Measurements from ENCODE around the gene RNF224.

The RNF224 gene

GRCh38 chr9:137227054-137227852 is at the start of gene RNF224:
TSS of gene RNF224 (plus strand) at chr9:137227502. CDS start at chr9:137228336, 834 bp downstream.
- H3K4me3 Mint-ChIP-seq: no peak within 1 kb of the TSS
- no peaks in the 10 kb centered on the region for H3K9me3 Mint-ChIP-seq
- H3K27me3 Mint-ChIP-seq: peaks cover 9% of the 10 kb centered on the region
- peaks cover 6% of the 10 kb centered on the region for H3K4me1 Mint-ChIP-seq
- no peak within 1 kb of the TSS for H3K27ac Mint-ChIP-seq (ENCODE audit: low read depth)
- DNase-seq (ENCODE audit: low spot score in 2 of 2) (peak; percentile 71 to 76), ATAC-seq (replicated peaks; ENCODE audit: extremely low read depth, poor library complexity, severe bottlenecking) (peak; percentile 41)
- peaks cover 6% of the 10 kb centered on the region for H3K36me3 Mint-ChIP-seq (ENCODE audit: insufficient read depth)

DNA sequence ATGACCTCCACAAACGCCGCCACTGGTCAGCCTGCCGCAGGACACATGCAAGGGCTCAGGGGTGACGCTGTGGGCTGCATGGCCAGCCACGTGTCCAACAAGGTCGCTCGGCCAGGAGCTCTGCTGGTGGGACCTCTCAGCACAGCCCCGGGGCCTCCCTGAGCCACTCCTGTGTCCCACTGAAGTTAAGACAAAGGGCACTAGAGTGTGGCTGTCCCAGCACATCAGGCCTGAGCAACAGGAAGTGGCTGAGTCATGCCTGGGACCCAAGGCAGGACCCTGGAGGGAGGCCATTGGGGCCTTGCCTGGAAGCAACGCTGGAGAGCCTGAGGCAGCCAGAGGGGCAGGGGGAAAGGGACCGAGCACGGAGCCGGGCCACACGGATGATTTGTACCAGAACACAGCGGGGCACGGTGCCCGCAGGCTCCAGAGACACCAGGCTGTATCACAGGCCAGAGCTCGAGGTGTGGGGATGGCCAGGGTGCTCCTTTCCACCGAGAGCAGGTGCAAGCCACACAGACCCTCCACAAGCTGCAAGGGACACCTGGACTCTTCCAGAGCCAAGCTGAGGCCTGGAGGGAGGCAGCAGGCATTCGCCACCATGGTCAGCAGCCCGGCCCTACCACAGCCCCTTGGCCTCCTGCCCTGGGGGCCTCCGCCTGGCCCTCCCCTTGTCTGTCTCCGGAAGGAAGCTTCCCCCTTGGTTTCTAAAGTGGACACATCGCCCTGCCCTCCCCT is 48.9 kb upstream of the RNF224 start:
- Mint-ChIP-seq H3K4me1 (peaks cover 7% of the 10 kb centered on the region), H3K27me3 (no peaks in the 10 kb centered on the region), H3K27ac (ENCODE audit: low read depth) (no peak overlapping the region), H3K4me3 (no peak overlapping the region), H3K9me3 (no peaks in the 10 kb centered on the region), H3K36me3 (ENCODE audit: insufficient read depth) (peaks cover 26% of the 10 kb centered on the region)
- DNase-seq (ENCODE audit: low spot score in 2 of 2): no peak
- ATAC-seq (replicated peaks; ENCODE audit: extremely low read depth, poor library complexity, severe bottlenecking): no peak

- ATAC-seq (replicated peaks; ENCODE audit: extremely low read depth, poor library complexity, severe bottlenecking): no peak
- H3K36me3 Mint-ChIP-seq (ENCODE audit: insufficient read depth): peaks cover 27% of the 10 kb centered on the region
- peaks cover 10% of the 10 kb centered on the region for H3K4me1 Mint-ChIP-seq
- no peaks in the 10 kb centered on the region for H3K9me3 Mint-ChIP-seq
- H3K4me3 Mint-ChIP-seq: peak overlapping the region; percentile 34
- DNase-seq (ENCODE audit: low spot score in 2 of 2): no peak
- peak overlapping the region; percentile 46 for H3K27ac Mint-ChIP-seq (ENCODE audit: low read depth)
- H3K27me3 Mint-ChIP-seq: no peaks in the 10 kb centered on the region
Observed at GRCh38 chr9:137178939-137179630, 48.2 kb upstream of the RNF224 start.

- no peaks in the 10 kb centered on the region for H3K27me3 Mint-ChIP-seq
- peak overlapping the region; percentile 34 for H3K4me3 Mint-ChIP-seq
- H3K27ac Mint-ChIP-seq (ENCODE audit: low read depth): peak overlapping the region; percentile 46
- no peaks in the 10 kb centered on the region for H3K9me3 Mint-ChIP-seq
- H3K36me3 Mint-ChIP-seq (ENCODE audit: insufficient read depth): peaks cover 27% of the 10 kb centered on the region
- ATAC-seq (replicated peaks; ENCODE audit: extremely low read depth, poor library complexity, severe bottlenecking): no peak
- H3K4me1 Mint-ChIP-seq: peaks cover 16% of the 10 kb centered on the region
- no peak for DNase-seq (ENCODE audit: low spot score in 2 of 2)
Observed at GRCh38 chr9:137179761-137180160, 47.5 kb upstream of the RNF224 start.

DNA sequence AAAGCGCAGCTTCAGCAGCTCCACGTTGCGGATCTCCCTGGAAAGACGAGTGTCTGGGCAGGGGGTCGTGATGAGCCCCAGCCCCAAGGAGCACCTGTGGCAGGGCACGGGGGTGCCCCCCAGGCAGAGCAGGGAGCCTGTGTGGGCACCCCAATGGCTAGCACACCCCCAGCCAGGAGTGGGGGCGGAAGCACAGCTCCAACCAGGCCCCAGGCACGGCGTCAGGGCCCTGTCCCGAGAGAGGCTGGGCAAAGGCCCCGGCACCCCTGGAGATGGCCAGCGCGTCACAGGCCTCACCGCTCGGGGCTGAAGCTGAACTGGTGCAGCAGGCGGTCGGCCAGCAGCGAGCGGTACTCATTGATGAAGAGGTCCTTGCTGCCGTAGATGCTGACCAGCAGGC is 46.8 kb upstream of the RNF224 start:
- peaks cover 27% of the 10 kb centered on the region for H3K36me3 Mint-ChIP-seq (ENCODE audit: insufficient read depth)
- H3K9me3 Mint-ChIP-seq: no peaks in the 10 kb centered on the region
- H3K4me3 Mint-ChIP-seq: no peak overlapping the region
- DNase-seq (ENCODE audit: low spot score in 2 of 2): no peak
- peaks cover 16% of the 10 kb centered on the region for H3K4me1 Mint-ChIP-seq
- no peaks in the 10 kb centered on the region for H3K27me3 Mint-ChIP-seq
- H3K27ac Mint-ChIP-seq (ENCODE audit: low read depth): no peak overlapping the region
- no peak for ATAC-seq (replicated peaks; ENCODE audit: extremely low read depth, poor library complexity, severe bottlenecking)

DNA sequence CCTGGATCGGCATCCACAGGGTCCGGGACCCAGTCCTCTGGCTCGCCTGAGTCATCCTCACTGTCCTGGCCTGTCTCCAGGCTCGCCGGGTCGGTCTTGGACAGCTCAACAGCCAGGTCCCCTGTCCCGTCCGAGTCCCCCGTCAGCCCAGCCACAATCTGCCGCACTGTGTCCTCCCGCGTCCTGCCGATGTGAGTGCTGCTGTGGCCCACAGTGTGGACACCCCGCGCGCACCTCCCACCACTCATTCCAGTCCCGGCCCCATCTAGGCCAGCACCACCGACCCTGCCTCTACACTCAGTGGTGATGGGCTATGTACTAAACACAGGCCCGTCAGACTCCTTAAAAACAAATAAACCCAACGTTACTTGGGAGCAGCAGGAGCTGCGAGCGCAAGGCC is 45.6 kb upstream of the RNF224 start:
- peaks cover 10% of the 10 kb centered on the region for H3K4me1 Mint-ChIP-seq
- DNase-seq (ENCODE audit: low spot score in 2 of 2) (no peak), ATAC-seq (replicated peaks; ENCODE audit: extremely low read depth, poor library complexity, severe bottlenecking) (no peak)
- H3K36me3 Mint-ChIP-seq (ENCODE audit: insufficient read depth): peaks cover 25% of the 10 kb centered on the region
- H3K4me3 Mint-ChIP-seq: no peak overlapping the region
- H3K9me3 Mint-ChIP-seq: no peaks in the 10 kb centered on the region
- peak overlapping the region; percentile 38 for H3K27ac Mint-ChIP-seq (ENCODE audit: low read depth)
- no peaks in the 10 kb centered on the region for H3K27me3 Mint-ChIP-seq

DNA sequence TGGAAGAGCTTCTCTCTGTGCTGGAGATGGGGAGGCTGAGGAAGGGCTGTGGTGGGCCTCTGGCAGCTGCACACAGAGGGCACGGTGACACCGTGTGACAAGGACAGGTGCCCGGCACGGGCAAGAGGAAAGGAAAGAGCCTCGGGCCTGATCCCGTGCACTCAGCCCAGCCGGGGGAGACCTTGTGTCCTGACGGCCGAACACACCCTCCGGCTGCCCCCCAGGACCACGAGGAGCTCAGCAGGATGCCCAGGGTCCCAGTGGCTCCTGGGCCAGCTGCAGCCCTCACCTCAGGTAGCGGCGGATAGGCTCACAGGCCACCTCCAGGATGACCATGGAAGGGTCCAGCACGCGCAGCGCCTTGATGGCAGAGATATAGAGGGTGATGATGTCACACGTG is 44.5 kb upstream of the RNF224 start:
- peaks cover 22% of the 10 kb centered on the region for H3K36me3 Mint-ChIP-seq (ENCODE audit: insufficient read depth)
- H3K4me1 Mint-ChIP-seq: peaks cover 18% of the 10 kb centered on the region
- H3K27me3 Mint-ChIP-seq: no peaks in the 10 kb centered on the region
- DNase-seq (ENCODE audit: low spot score in 2 of 2) (no peak), ATAC-seq (replicated peaks; ENCODE audit: extremely low read depth, poor library complexity, severe bottlenecking) (no peak)
- H3K27ac Mint-ChIP-seq (ENCODE audit: low read depth): no peak overlapping the region
- no peaks in the 10 kb centered on the region for H3K9me3 Mint-ChIP-seq
- H3K4me3 Mint-ChIP-seq: no peak overlapping the region

GRCh38 chr9:137183980-137184595 is 43.2 kb upstream of the RNF224 start:
- DNase-seq (ENCODE audit: low spot score in 2 of 2): no peak
- ATAC-seq (replicated peaks; ENCODE audit: extremely low read depth, poor library complexity, severe bottlenecking): no peak
- Mint-ChIP-seq H3K27me3 (no peaks in the 10 kb centered on the region), H3K4me3 (peak overlapping the region; percentile 13), H3K27ac (ENCODE audit: low read depth) (peak overlapping the region; percentile 44), H3K4me1 (peaks cover 22% of the 10 kb centered on the region), H3K36me3 (ENCODE audit: insufficient read depth) (peaks cover 26% of the 10 kb centered on the region), H3K9me3 (no peaks in the 10 kb centered on the region)

- no peak overlapping the region for H3K27ac Mint-ChIP-seq (ENCODE audit: low read depth)
- H3K36me3 Mint-ChIP-seq (ENCODE audit: insufficient read depth): peaks cover 25% of the 10 kb centered on the region
- no peak for DNase-seq (ENCODE audit: low spot score in 2 of 2)
- no peaks in the 10 kb centered on the region for H3K9me3 Mint-ChIP-seq
- ATAC-seq (replicated peaks; ENCODE audit: extremely low read depth, poor library complexity, severe bottlenecking): no peak
- no peaks in the 10 kb centered on the region for H3K27me3 Mint-ChIP-seq
- H3K4me3 Mint-ChIP-seq: peak overlapping the region; percentile 13
- peaks cover 27% of the 10 kb centered on the region for H3K4me1 Mint-ChIP-seq
Observed at GRCh38 chr9:137184881-137185660, 42.2 kb upstream of the RNF224 start.

GRCh38 chr9:137185921-137186320 is 41.4 kb upstream of the RNF224 start:
- H3K27ac Mint-ChIP-seq (ENCODE audit: low read depth): no peak overlapping the region
- peaks cover 27% of the 10 kb centered on the region for H3K4me1 Mint-ChIP-seq
- no peaks in the 10 kb centered on the region for H3K27me3 Mint-ChIP-seq
- peaks cover 24% of the 10 kb centered on the region for H3K36me3 Mint-ChIP-seq (ENCODE audit: insufficient read depth)
- no peak overlapping the region for H3K4me3 Mint-ChIP-seq
- no peaks in the 10 kb centered on the region for H3K9me3 Mint-ChIP-seq
- no peak for DNase-seq (ENCODE audit: low spot score in 2 of 2)
- ATAC-seq (replicated peaks; ENCODE audit: extremely low read depth, poor library complexity, severe bottlenecking): no peak

DNA sequence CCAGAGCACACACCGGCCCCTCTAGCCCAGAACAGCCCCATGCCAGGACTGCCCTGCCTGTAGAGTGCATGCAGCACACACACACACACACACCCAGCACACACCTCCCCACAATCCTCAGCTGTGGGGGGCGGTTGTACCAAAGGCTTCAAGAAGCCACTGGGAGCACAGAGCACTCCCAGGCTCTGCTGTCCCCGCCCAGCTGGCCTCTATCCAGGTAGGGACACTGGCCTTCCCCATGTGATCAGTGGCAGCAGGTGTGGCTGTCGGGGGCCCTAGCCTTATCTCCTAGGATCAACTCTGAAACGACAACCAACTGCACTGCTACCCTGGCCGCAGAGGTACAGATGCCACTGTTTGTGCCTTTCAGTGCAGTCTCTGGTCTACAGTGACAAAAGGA is 40.9 kb upstream of the RNF224 start:
- Mint-ChIP-seq H3K9me3 (no peaks in the 10 kb centered on the region), H3K27me3 (no peaks in the 10 kb centered on the region), H3K4me3 (peak overlapping the region; percentile 93), H3K27ac (ENCODE audit: low read depth) (no peak overlapping the region), H3K36me3 (ENCODE audit: insufficient read depth) (peaks cover 27% of the 10 kb centered on the region), H3K4me1 (peaks cover 27% of the 10 kb centered on the region)
- DNase-seq (ENCODE audit: low spot score in 2 of 2) (no peak), ATAC-seq (replicated peaks; ENCODE audit: extremely low read depth, poor library complexity, severe bottlenecking) (no peak)

- peak overlapping the region; percentile 93 for H3K4me3 Mint-ChIP-seq
- ATAC-seq (replicated peaks; ENCODE audit: extremely low read depth, poor library complexity, severe bottlenecking) (no peak), DNase-seq (ENCODE audit: low spot score in 2 of 2) (no peak)
- peaks cover 27% of the 10 kb centered on the region for H3K4me1 Mint-ChIP-seq
- peak overlapping the region; percentile 93 for H3K27ac Mint-ChIP-seq (ENCODE audit: low read depth)
- peaks cover 24% of the 10 kb centered on the region for H3K36me3 Mint-ChIP-seq (ENCODE audit: insufficient read depth)
- H3K27me3 Mint-ChIP-seq: no peaks in the 10 kb centered on the region
- no peaks in the 10 kb centered on the region for H3K9me3 Mint-ChIP-seq
Observed at GRCh38 chr9:137187386-137187785, 39.9 kb upstream of the RNF224 start.

Data from central memory CD8-positive, alpha-beta T cell (primary cell).